GM06990 (cell line): ENCODE data around the gene DPP10.
"Not testable (repeated sequence)": the region's sequence is repeated elsewhere in the genome, so short reads cannot be mapped to it uniquely, and the experiment has no call there.

Experiments
- DNase-seq: peaks from one replicate; pipeline ENCODE4 v3.0.0-alpha.2; 2011; ENCODE audit not compliant: insufficient read length; ENCODE audit errors: extremely low read depth
- H3K27me3 ChIP-seq: replicated peaks from 2 replicates; pipeline ENCODE4 v1.6.0; 2011; ENCODE audit warnings: low read length; ENCODE audit not compliant: control insufficient read depth, insufficient read depth
- H3K36me3 ChIP-seq: 2 replicates; pipeline ENCODE4 v1.5.1; 2011; ENCODE audit warnings: low read length; ENCODE audit not compliant: control insufficient read depth, insufficient read depth
- H3K4me3 ChIP-seq: replicated peaks from 2 replicates; pipeline ENCODE4 v1.5.1; 2011; ENCODE audit warnings: low read depth, mild to moderate bottlenecking, control low read depth, low read length
- TF ChIP-seq, protein P1 (sequence below): IDR thresholded peaks from 2 replicates; pipeline ENCODE4 v1.5.1; 2011; ENCODE audit warnings: low read length, control low read depth, mild to moderate bottlenecking, inconsistent platforms; ENCODE audit not compliant: insufficient read depth, poor library complexity, severe bottlenecking

Gene DPP10

DNA sequence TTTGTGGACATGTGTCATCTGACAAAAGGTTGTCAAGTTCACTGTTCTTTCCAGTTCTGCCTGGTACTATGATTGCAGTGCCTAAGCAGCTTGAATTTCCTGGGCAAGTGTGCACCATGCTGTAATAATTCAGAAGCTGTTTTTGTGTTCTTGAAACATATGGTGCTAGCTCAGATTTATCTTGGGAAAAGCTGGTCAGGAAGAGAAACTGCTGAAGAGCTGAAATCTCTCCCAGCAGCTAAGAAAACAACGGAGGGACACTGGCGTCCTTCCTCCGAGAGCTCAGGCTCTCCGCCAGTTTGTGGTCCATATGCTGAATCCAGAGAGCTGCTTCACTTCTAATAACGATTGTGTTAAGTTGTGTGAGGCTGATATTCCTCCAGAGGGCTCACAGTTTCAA, 642.0 kb downstream of the DPP10 start:
- no peak overlapping the region for H3K4me3 ChIP-seq
- H3K27me3 ChIP-seq: no peaks in the 10 kb centered on the region
- TF ChIP-seq, protein P1, sequence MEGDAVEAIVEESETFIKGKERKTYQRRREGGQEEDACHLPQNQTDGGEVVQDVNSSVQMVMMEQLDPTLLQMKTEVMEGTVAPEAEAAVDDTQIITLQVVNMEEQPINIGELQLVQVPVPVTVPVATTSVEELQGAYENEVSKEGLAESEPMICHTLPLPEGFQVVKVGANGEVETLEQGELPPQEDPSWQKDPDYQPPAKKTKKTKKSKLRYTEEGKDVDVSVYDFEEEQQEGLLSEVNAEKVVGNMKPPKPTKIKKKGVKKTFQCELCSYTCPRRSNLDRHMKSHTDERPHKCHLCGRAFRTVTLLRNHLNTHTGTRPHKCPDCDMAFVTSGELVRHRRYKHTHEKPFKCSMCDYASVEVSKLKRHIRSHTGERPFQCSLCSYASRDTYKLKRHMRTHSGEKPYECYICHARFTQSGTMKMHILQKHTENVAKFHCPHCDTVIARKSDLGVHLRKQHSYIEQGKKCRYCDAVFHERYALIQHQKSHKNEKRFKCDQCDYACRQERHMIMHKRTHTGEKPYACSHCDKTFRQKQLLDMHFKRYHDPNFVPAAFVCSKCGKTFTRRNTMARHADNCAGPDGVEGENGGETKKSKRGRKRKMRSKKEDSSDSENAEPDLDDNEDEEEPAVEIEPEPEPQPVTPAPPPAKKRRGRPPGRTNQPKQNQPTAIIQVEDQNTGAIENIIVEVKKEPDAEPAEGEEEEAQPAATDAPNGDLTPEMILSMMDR: no peak
- no peak for DNase-seq
- no peaks in the 10 kb centered on the region for H3K36me3 ChIP-seq

DNA sequence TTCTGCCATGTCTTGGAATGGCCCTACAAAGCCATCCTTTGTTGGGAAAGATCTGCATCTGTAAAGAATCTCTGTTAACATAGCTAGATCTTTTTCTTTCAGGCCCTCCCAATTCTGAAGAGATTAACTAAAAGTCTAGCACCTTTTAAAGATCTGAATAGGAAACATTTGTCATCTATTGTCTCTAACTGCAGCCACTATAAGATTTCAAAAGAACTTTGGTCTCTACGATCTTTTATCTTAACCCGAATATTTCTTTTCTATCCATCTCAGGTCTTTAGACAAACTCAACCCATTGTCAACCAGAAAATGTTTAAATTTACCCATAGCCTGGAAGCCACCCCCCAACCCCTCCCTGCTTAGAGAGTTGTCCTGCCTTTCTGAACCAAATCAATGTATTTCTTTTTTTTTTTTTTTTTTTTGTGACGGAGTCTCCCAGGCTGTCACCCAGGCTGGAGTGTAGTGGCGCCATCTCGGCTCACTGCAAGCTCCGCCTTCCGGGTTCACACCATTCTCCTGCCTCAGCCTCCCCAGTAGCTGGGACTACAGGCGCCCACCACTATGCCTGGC, 643.7 kb downstream of the DPP10 start:
- H3K4me3 ChIP-seq, H3K27me3 ChIP-seq, DNase-seq, H3K36me3 ChIP-seq: not testable (repeated sequence)

DNA sequence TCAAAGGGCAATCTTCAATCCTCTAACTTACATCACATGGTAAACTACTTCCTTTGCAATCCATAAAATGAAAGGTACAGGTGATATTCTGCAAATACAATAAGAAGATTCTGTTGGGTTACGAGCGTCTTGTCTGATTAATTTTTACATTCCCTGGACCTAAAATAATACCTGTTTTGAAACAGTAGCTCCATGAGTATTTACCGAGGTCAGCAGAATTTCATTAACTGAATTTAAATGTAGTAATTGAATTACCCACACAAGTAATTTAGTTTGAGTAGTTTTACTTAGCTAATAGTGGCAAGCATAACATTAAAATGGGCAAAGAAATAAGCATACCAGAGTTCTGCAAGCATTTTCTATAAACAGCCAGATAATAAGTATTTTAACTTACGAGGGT, 652.0 kb downstream of the DPP10 start:
- Histone ChIP-seq H3K27me3 (no peaks in the 10 kb centered on the region), H3K4me3 (no peak overlapping the region), H3K36me3 (no peaks in the 10 kb centered on the region)
- TF ChIP-seq, protein P1: no peak
- no peak for DNase-seq

DNA sequence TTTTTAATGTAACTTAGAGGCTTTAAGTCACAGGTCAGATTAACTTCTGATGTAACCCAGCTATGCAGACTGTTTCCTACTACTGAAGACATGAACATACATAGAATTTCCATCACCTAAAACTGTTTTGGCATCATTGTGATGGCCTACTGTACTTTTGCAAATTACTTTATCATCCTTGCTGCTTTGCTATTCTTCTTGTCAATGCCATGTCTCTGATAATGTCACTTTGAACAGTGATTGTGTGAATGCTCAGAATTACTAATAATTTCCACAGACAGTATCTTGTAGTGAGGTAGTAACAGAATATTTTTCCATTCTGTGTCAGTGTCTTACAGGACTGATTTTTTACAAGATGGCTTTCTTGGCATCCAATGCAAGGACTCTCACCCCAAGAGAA, 663.5 kb downstream of the DPP10 start:
- no peak for DNase-seq
- Histone ChIP-seq H3K36me3 (no peaks in the 10 kb centered on the region), H3K27me3 (no peaks in the 10 kb centered on the region), H3K4me3 (no peak overlapping the region)
- TF ChIP-seq, protein P1: no peak

DNA sequence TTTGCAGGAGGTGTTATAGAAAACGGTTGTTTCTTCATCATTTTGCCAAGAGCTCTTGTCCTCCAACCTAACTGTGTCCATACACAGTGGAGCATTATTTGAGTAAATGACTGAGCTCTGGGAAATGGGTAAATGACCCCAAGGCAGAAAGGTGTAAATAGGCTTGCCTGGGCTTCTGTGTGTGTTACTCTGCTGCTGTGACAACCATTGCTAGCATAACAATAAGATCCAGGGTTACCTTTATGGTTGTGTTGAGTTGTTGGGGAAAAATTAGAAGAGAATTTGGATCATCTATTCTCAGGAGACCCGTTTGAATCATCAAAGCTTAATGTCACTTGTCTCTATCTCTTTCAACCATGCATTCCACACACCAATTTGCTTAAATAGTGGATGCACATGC, 672.7 kb downstream of the DPP10 start:
- DNase-seq: no peak
- no peaks in the 10 kb centered on the region for H3K27me3 ChIP-seq
- H3K36me3 ChIP-seq: no peaks in the 10 kb centered on the region
- no peak overlapping the region for H3K4me3 ChIP-seq
- TF ChIP-seq, protein P1: no peak

DNA sequence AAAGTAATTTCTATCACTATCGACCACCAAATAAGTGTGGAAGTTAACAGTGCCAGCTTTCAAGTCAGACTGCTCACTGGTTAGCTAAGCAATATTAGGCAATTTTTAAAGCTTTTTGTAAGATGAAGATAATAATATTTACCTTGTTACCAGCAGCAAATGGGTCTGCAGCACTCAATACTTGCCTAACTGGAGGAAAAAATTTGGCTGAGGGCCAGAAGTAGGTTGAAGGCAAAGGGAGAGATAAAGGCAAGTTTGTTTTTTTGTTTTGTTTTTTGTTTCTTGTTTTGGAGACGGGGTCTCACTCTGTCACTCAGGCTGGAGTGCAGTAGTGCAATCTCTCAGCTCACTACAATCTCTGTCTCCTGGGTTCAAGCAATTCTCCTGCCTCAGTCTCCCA, 675.9 kb downstream of the DPP10 start:
- Histone ChIP-seq H3K36me3 (no peaks in the 10 kb centered on the region), H3K27me3 (no peaks in the 10 kb centered on the region), H3K4me3 (no peak overlapping the region)
- TF ChIP-seq, protein P1: no peak
- DNase-seq: no peak
